Mucosa of rectum (tissue), 2 donors: ENCODE results near the gene NSUN3.

Experiments
- H3K27ac ChIP-seq, 2 donors: one replicate each; pipeline ENCODE4 v1.7.0; 2013; ENCODE audit warnings: inconsistent platforms in 2 of 2, low read depth in 2 of 2, low read length in 2 of 2
- H3K27me3 ChIP-seq, 2 donors: one replicate each; pipeline ENCODE4 v1.7.0; 2013; ENCODE audit warnings: low read length in 2 of 2; ENCODE audit not compliant: control insufficient read depth in 2 of 2, insufficient read depth in 2 of 2
- H3K36me3 ChIP-seq, 2 donors: one replicate each; pipeline ENCODE4 v1.7.0; 2013; ENCODE audit warnings: low read length in 2 of 2; ENCODE audit not compliant: control insufficient read depth in 2 of 2, insufficient read depth in 2 of 2
- H3K4me1 ChIP-seq, 2 donors: one replicate each; pipeline ENCODE4 v1.7.0; 2013; ENCODE audit warnings: low read length in 2 of 2, mild to moderate bottlenecking in 1 of 2; ENCODE audit not compliant: control insufficient read depth in 2 of 2, insufficient read depth in 2 of 2
- H3K4me3 ChIP-seq, 2 donors: one replicate each; pipeline ENCODE4 v1.7.0; 2013; ENCODE audit warnings: low read length in 2 of 2
- H3K9ac ChIP-seq, 2 donors: one replicate each; pipeline ENCODE4 v1.7.0; 2013; ENCODE audit warnings: low read length in 2 of 2, low read depth in 1 of 2, mild to moderate bottlenecking in 1 of 2
- H3K9me3 ChIP-seq, 2 donors: one replicate each; pipeline ENCODE4 v1.7.0; 2013; ENCODE audit warnings: low read length in 2 of 2; ENCODE audit not compliant: control insufficient read depth in 2 of 2
- donor health status: healthy.
- donor health status: Normal muscosa, but diverticular disease.

NSUN3 gene

DNA sequence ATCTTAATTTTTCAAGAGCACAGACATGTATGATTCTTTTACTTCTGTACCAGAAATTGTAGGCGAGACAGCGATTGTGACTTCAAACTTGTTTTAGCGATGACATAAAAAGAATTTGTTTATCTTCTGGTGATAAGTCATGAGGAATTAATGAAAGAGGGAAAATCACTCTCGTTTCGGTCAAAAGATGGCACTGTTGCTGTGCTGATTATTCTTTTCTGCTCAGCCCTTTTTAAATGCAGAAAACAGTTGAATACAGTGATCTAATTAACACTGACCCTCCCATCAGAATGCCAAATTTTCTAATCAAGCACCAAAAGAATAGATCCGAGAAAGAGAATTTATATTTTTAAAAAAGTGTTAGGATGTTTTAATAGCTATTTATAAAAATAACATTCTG is 52.6 kb downstream of the NSUN3 start:
- H3K9ac ChIP-seq = no peak overlapping the region
- no peak overlapping the region for H3K27ac ChIP-seq
- no peak overlapping the region for H3K4me3 ChIP-seq
- H3K4me1 ChIP-seq = no peaks in the 10 kb centered on the region
- H3K9me3 ChIP-seq = no peaks in the 10 kb centered on the region
- no peaks in the 10 kb centered on the region for H3K27me3 ChIP-seq
- H3K36me3 ChIP-seq = peaks cover 9 to 10% of the 10 kb centered on the region in 2 donors

DNA sequence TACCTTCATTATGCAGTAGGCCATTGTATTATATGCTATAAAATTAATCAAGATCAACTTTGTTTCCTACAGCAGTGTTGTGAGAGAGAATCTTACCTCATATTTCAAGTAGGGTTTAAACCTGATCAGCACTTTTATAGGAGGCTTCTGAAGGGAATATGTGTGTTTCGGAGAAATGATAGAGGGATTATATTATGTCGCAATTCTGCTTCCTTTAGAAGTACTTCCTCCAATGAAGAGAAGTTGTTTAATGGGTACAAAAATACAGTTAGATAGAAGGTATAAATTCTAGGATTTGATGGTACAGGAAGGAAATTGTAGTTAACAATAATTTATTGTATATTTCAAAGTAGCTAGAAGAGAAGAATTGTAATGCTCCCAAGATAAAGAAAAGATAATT is 54.9 kb downstream of the NSUN3 start:
- H3K4me1 ChIP-seq = no peaks in the 10 kb centered on the region
- H3K9me3 ChIP-seq = no peaks in the 10 kb centered on the region
- H3K9ac ChIP-seq = no peak overlapping the region
- no peaks in the 10 kb centered on the region for H3K27me3 ChIP-seq
- H3K27ac ChIP-seq = no peak overlapping the region
- no peak overlapping the region for H3K4me3 ChIP-seq
- H3K36me3 ChIP-seq = peaks cover 0 to 3% of the 10 kb centered on the region in 2 donors

GRCh38 chr3:94118390-94118789 is 55.5 kb downstream of the NSUN3 start:
- H3K9ac ChIP-seq = no peak overlapping the region
- H3K27me3 ChIP-seq = no peaks in the 10 kb centered on the region
- H3K9me3 ChIP-seq = no peaks in the 10 kb centered on the region
- no peak overlapping the region for H3K27ac ChIP-seq
- peaks cover 0 to 3% of the 10 kb centered on the region in 2 donors for H3K36me3 ChIP-seq
- H3K4me3 ChIP-seq = no peak overlapping the region
- no peaks in the 10 kb centered on the region for H3K4me1 ChIP-seq

GRCh38 chr3:94121161-94121560 is 58.3 kb downstream of the NSUN3 start:
- H3K36me3 ChIP-seq = peaks cover 7 to 8% of the 10 kb centered on the region in 2 donors
- H3K4me3 ChIP-seq = no peak overlapping the region
- no peaks in the 10 kb centered on the region for H3K4me1 ChIP-seq
- H3K27ac ChIP-seq = no peak overlapping the region
- no peaks in the 10 kb centered on the region for H3K27me3 ChIP-seq
- H3K9ac ChIP-seq = no peak overlapping the region
- H3K9me3 ChIP-seq = no peaks in the 10 kb centered on the region

DNA sequence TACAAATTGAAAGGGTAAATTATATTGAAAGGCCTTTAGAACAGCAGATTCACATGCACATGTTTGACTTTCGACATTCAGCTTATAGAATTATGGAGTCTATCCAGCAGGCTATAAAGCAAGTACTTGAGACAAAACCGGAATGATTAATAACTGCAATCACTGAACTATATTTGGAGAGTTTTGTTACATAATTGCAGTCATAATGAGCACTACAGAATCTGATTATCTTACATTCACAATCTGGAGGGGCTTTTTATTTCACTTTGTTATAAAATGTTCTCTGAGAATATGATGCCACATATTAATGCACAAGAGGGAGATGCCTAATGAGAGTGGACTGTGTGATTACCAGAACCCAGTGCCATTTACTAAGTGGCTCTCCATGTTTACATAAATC is 64.3 kb downstream of the NSUN3 start:
- peaks cover 11 to 16% of the 10 kb centered on the region in 2 donors for H3K36me3 ChIP-seq
- no peak overlapping the region for H3K4me3 ChIP-seq
- no peaks in the 10 kb centered on the region for H3K27me3 ChIP-seq
- H3K9ac ChIP-seq = no peak overlapping the region
- H3K4me1 ChIP-seq = no peaks in the 10 kb centered on the region
- H3K27ac ChIP-seq = no peak overlapping the region
- H3K9me3 ChIP-seq = no peaks in the 10 kb centered on the region

DNA sequence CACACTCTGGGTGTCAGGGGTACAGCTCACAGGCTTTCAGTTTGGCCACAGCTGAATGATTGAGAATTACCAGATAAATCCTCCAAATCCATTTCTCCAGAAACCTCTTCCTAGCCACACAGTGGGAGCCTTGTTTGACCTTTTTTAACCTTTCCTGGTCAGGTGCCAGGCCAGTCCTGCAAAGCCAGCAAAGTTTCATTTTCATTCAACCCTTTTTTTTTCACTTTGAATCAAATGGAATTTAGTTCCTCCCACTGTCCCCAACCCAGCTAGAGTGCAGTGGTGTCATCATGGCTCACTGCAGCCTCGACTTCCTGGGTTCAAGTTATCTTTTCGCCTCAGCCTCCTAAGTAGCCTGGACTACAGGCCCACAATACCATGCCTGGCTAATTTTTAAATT is 67.8 kb downstream of the NSUN3 start:
- Histone ChIP-seq H3K9ac (no peak overlapping the region), H3K4me1 (no peaks in the 10 kb centered on the region), H3K9me3 (no peaks in the 10 kb centered on the region), H3K27ac (no peak overlapping the region), H3K36me3 (peaks cover 7 to 11% of the 10 kb centered on the region in 2 donors), H3K27me3 (no peaks in the 10 kb centered on the region), H3K4me3 (no peak overlapping the region)

DNA sequence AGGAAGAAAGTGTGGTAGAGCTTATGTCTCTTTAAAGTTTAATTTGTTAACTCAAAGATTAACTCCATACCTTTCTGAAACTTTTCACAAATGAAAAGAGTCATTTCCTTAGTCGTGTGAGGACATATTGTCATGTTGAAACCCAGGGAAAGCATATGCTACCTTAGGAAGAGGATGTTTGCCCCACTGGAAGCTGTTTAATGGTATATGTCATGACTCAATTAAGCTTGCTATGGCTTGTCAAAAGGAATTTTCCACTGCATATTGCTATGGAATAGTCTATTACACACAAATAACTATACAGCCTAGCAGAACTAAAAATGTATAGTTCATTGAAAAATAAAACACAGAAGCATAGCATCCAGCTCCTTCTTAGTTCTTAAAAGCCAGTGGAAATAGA is 69.9 kb downstream of the NSUN3 start:
- H3K27me3 ChIP-seq = no peaks in the 10 kb centered on the region
- no peak overlapping the region for H3K4me3 ChIP-seq
- H3K9ac ChIP-seq = no peak overlapping the region
- H3K27ac ChIP-seq = no peak overlapping the region
- H3K4me1 ChIP-seq = no peaks in the 10 kb centered on the region
- no peaks in the 10 kb centered on the region for H3K9me3 ChIP-seq
- H3K36me3 ChIP-seq = peaks cover 4 to 7% of the 10 kb centered on the region in 2 donors

- H3K4me1 ChIP-seq = no peaks in the 10 kb centered on the region
- no peak overlapping the region for H3K9ac ChIP-seq
- H3K4me3 ChIP-seq = no peak overlapping the region
- H3K9me3 ChIP-seq = no peaks in the 10 kb centered on the region
- no peaks in the 10 kb centered on the region for H3K36me3 ChIP-seq
- H3K27ac ChIP-seq = no peak overlapping the region
- no peaks in the 10 kb centered on the region for H3K27me3 ChIP-seq
Observed at GRCh38 chr3:94136133-94136532, 73.3 kb downstream of the NSUN3 start.

DNA sequence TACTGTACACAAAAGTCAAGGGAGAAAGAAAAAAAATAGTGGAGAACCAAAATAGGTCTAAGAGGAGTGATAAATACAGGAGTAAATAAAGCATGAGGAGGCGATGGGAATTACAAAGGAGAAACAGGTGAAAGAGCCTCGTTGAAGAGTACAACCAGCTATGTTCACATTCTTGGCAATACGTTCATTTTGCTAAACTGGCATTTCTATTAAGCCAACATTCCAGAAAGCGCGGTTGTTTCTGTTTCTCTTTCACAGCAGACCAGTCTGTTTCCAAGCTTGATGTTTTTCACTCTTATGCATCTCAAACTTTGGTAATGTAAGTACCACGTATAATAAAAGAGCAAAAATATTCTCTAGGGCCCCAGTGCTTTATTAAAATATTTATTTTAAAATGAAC is 74.5 kb downstream of the NSUN3 start:
- H3K9ac ChIP-seq = no peak overlapping the region
- H3K27ac ChIP-seq = no peak overlapping the region
- H3K27me3 ChIP-seq = no peaks in the 10 kb centered on the region
- no peak overlapping the region for H3K4me3 ChIP-seq
- no peaks in the 10 kb centered on the region for H3K36me3 ChIP-seq
- no peaks in the 10 kb centered on the region for H3K4me1 ChIP-seq
- no peaks in the 10 kb centered on the region for H3K9me3 ChIP-seq

DNA sequence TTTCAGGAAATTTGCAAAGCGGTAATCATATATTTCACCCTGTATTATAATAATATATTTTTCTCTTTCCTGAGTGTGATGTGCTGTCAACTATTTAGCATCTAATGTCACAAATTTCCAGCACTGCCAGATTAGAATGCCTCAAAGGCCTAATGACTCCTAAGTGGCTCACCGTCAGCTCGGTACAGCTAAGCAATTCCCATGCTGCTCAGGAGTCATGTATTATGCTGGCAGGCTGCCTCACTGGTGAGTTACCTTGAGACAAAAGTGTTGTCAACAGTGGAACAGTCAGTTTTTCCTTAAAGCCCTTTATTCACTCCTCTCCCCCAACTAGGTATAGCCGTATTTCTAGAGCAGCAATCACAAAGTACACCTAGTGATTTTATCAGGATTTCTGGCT is 83.6 kb downstream of the NSUN3 start:
- no peak overlapping the region for H3K4me3 ChIP-seq
- H3K27ac ChIP-seq = no peak overlapping the region
- H3K9me3 ChIP-seq = no peaks in the 10 kb centered on the region
- H3K27me3 ChIP-seq = no peaks in the 10 kb centered on the region
- no peak overlapping the region for H3K9ac ChIP-seq
- no peaks in the 10 kb centered on the region for H3K4me1 ChIP-seq
- no peaks in the 10 kb centered on the region for H3K36me3 ChIP-seq

- Histone ChIP-seq H3K4me3 (no peak overlapping the region), H3K4me1 (no peaks in the 10 kb centered on the region), H3K9me3 (no peaks in the 10 kb centered on the region), H3K27me3 (no peaks in the 10 kb centered on the region), H3K9ac (no peak overlapping the region), H3K27ac (no peak overlapping the region), H3K36me3 (no peaks in the 10 kb centered on the region)
Observed at GRCh38 chr3:94147012-94147411, 84.2 kb downstream of the NSUN3 start.
